HS-5 (cell line): ENCODE results near the gene SNAPC1.
"Not testable (repeated sequence)": the region's sequence is repeated elsewhere in the genome, so short reads cannot be mapped to it uniquely, and the experiment has no call there.

ENCODE experiments used
- DNase-seq: peaks from one replicate; pipeline ENCODE4 v3.0.0-alpha.2; 2012; ENCODE audit warnings: low read depth

SNAPC1 gene

DNA sequence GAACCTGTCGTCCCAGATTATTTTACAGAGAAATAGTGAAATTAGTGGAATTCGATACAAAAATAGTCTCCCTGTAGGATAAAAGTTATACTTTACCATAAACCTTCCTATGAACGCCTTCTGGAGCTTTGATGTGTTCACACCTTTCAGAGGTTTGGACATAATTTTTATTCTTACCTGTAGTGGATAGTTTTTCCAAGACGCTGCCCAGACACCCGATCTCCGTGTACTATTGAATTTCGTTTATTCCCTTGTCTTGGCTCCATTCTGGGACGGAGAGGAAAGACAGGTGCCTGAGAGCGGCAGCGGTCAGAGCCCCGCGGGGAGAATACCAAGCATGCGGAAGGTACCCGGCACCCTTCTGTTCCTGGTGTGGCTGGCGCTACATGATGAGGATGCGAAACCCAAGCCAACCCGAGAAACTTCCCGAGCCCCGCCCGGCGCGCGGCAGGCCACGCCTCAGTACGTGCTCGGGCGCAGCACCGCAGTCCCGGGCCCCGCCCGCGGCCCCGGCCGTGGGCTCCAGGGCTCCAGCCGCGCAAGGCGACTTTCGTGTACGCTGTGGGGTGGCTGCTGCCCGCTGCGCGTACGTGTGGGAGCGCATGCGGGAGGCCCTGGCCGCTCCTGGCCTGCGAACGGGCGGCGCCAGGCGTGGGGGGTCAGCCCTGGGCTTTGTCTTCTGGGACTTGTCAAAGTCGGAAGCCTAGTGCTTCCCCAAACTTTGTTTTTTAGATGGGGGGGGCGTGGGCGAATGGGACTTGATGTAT is 11.3 kb upstream of the SNAPC1 start:
- no peak for DNase-seq

DNA sequence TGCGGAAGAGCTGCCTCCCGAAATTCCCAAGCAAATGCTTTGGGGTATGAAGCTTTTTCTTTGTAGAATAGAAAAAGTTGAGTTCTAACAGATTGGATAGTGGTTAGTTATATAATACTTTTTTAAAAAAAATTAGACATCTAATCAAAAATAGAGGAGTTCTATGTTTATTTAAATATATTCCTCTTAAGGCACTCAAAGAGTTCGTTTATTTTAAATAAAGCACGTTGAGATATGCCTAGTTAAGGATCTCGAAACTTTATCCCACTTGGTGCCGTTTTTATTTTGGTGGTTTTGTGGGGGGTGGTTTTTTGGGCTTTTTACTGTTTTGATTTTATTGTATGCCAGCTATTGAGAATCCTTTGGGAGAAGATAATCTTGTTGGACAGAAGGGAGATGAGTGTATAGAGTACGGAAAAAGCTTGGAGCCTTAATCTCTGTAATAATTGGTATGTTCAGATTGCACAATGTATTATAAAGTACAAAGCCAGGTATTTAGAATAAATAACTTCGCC is 10.7 kb upstream of the SNAPC1 start:
- DNase-seq: no peak

DNA sequence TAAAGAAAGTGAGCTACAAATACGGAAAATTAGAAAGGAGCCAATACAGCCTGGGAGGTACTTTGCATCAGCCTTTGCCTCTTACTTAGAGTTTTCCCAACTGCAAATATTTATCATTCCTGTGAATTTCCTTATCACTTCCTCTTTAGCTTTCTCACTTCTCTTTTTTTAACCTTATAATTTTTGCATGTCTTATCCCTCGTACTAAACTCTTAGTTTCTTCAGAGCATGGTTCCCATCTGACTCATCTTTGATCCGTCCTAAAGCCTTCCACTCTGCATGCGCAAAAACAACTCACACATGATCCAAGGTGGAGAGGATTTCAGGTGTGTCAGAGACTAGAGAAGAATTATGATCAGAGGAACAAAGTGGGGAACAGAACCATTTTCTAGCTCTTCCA is 9.6 kb upstream of the SNAPC1 start:
- DNase-seq: no peak

DNA sequence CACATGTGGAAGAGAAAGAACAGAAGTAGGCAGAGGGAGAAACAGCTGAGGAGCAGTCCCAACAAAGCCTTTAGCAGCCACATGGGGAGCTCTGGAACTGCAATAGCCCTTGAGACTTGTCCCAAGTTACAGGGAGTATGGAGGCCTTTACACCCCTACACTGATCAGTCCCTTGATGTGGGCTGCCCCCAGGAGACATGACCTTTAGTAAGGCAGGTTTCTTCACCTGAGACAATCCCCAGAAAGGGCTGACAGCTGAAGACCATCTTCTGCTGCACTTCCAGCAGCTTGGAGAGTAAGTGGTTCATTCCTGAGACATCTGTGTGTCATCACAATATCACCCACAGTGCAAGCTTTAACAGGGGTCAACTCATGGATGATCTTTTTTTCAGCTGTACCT is 8.6 kb upstream of the SNAPC1 start:
- DNase-seq: no peak

DNA sequence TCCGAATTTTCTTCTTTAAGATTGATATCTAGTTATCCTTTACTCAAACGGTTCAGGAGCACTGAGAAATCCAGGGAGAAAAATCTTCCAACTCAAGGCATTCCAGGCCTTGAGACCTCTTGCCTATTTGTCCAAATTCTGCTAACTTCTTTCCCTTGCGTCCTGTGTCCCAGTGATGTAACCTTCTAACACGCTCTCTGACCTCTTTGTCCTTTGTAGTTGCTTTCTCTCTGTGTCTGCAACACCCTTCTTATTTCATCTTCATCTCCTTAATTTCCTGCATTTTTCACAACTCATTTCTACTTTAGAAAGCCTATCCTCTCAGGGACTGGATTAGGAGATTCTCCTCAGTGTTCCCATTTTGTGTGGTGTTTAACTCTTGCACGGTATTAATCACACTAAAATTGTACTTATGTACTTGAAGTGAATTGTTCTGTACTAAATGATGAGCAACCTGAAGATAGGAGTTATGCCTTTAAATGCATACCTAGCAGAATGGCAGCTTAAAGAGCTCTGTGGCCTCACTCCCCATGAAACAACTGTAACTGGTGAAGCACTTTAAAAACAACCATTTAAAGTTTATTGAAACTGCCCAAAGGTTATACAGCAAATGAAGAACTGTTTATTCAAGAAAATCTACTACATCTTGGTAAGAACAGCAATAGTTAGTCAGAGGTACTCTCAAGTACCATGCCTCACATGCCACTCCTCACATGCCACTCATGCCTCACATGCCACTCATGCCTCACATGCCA is 7.4 kb upstream of the SNAPC1 start:
- peak; percentile 53 for DNase-seq

DNA sequence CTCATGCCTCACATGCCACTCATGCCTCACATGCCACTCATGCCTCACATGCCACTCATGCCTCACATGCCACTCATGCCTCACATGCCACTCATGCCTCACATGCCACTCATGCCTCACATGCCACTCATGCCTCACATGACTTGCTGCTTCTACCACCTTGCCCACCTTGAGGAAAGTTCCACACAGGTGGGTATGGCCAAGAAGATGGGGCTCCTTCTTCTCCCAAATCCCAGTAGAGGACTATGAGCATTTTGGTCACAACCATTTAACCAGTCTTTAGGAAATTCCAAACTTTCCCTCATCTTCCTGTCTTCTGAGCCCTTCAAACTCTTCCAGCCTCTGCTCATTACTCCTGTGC is 6.9 kb upstream of the SNAPC1 start:
- DNase-seq: not testable (repeated sequence)

DNA sequence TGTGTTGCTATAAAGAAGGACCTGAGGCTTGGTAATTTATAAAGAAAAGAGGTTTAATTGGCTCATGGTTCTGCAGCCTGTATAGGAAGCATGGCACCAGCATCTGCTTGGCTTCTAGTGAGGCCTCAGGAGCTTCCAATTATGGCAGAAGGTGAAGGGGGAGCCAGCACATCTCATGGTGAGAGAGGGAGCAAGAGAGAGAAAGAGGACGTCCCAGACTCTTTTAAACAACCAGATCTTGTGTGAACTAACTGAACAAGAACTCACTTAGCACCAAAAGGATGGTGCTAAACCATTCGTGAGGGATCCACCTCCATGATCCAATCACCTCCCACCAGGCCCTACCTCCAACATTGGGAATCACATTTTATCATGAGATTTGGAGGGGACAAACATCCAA is 6.1 kb upstream of the SNAPC1 start:
- no peak for DNase-seq

DNA sequence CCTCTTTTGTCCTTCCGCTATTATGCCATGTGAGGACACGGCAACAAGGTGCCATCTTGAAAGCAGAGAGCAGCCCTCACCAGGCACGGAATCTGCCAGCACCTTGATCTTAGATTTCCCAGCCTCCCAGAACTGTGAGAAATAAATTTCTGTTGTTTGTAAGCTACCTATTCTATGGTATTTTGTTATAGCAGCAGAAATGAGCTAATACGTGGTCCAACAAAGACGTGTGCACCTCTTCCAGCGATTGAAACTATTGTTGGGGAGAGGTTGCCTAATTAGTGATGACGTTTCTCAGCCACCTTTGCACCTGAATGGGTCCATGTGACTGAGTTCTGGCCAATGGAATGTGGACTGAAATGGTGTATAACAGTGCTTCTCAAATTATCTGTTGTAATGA is 2.3 kb upstream of the SNAPC1 start:
- DNase-seq: no peak

DNA sequence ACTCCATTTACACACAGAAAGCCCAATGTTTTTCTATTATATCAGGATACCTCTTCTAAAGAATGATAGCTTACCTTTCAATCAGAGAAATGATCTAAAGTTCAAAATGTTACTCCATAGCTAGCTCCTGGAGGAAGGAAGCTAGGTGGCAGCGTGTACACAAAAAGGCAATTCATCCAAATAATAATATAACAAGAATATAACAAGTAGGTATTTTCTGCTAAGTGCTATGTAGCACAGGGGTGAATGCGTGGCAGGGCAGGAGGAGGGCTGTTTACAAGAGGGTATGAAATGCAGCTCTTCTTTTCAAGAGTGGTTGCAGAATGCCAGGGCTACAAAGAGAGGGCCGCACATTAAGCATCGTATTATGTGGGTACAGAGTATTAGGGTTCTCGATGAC is 663 bp upstream of the SNAPC1 start:
- DNase-seq: no peak

DNA sequence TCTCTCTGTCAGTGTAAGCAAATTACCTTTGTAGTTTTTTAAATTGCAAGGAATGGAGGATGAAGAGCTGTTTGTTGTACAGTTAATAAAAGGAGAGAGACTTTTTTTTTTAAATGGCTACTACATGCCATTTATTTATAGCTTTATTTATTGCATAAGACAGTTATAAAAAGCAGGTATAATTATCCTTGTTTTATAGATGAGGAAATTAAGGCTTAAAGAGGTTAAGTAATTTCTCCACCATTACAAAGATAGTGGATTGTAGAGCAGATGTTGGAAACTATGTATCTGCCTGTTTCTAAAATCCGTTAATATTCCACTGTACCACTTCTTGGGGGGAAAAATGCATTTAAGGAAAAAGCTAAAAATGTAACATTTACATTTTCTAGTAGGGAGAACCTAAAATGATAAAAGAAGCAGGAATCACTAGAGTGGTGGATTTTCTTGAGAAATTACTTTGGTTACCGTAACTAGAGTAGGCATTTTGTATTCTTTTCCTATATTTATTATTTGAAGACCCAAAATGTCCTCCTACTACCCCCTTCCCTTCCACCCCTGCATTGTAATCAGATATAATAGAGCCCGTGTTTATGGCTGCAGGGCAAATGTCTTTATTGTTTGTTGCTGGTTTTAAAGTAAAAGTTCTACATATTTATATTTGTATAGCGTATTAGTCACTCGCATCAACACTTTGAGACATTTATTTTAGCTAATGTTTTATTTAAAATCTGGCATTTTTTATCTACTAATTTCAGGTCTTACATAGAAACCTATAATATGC is 2.3 kb downstream of the SNAPC1 start:
- DNase-seq: no peak

DNA sequence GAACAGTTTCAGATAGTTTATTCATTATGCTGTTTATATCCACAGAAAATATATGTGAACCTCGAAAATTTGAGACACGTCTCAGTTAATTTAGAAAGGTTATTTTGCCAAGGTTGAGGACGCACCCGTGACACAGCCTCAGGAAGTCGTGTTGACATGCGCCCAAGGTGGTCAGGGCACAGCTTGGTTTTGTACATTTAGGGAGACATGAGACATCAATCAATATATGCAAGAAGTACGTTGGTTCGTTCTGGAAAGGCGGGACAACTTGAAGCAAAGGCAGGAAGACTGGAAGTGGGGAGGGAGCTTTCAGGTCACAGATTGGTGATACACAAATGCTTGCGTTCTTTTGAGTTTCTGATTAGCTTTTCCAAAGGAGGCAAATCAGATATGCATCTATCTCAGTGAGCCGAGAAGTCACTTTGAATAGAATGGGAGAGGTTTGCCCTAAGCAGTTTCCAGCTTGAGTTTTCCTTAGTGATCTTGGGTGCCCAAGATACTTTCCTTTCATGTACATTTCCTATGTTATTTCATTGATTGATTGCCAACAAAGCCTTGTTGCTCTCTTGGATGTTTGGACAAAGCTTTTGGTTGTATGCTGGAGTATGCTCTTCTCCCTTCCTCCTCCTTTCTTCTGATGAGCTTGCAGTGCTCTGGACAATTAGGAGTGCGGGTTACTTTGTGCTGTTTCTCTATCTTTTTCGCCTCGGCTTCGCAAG is 3.2 kb downstream of the SNAPC1 start:
- no peak for DNase-seq

DNA sequence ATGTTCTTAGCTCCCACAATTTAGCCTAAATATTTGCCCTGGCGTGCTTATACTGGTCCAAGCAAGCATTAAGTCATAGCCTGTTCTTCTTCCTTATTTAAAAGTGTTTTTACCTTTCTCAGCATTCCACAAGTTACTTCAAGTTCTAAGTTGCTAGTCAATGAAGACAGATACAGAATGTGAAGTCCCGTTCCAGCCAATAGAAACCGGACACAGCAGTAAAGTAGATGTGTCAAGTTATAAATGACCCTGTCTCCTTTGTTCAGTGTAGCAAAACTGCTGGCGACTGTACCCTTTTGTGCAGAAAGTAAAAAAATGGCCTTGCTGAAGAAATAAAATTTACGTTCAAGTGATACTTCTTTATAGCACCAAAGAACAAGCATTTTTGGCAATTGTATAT is 3.9 kb downstream of the SNAPC1 start:
- no peak for DNase-seq

DNA sequence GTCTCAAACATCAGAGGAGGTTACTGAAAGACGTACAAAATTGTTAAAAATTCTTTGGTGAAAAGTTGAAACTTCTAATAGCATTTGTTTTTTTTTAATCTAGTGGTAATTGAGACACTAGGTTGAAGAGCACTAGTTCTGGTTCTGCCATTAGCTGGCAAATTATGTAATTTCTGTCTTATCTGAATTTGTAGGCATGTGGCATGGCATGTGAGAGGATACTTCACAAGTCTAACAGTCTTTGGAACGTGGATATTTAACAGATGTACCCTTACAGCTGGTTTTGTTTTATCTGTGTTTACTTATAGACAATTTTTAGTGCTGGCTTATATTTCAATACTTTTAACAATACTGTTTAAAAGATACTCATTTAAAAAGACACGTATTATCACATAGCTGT is 6.0 kb downstream of the SNAPC1 start:
- DNase-seq: no peak

DNA sequence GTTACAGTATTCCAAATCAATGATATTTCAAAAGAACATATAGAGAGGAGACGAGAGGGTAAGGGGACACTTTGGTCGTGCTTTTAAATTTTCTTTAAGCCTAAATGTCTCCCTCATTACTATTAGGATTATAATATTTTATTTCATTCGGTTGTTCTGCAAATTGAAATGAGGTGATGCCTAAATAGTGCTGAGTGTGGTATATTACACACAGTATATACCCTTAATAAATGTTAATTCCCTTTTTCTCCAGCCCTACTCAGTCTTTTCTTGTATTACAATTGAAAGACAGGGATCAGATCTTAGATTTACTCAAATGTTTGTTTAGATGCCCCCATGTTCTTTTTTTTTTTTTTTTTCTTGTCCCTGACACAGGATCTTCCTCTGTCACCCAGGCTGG is 7.7 kb downstream of the SNAPC1 start:
- no peak for DNase-seq

DNA sequence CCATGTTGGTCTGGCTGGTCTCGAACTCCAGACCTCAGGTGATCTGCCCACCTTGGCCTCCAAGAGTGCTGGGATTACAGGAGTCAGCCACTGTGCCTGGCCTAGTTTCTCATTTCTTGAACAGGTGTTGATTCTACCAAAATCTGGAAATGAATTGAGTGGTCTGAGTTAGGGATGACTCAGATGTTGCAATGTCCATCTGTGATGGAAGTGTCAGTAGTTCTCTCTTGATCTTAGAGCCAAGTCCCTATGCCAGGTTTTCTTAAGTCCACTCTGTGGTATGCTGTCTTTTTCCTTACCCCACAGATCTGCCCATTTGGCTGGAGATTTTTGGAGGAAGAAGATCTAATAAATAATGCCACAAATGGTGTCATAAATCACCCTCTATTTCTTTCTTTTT is 12.6 kb downstream of the SNAPC1 start:
- DNase-seq: no peak

DNA sequence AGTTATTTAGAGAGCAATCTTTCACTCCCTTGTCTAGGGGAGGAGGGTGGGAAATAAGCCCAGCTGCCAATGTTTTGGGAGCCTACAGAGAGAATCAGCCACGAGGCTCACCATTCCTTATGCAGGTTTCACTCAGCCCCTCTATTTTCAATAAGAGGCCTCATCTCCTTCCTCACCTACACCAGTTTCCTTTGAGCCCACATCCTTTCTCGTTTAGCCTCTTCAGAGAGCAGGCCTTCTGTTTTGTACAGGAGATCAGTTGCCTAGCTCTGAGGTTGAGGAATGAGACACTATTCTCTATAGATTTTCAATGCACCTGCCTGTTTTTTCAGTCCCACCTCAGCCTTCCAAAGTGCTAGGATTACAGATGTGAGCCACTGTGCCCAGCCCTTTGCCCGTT is 17.9 kb downstream of the SNAPC1 start:
- DNase-seq: no peak

DNA sequence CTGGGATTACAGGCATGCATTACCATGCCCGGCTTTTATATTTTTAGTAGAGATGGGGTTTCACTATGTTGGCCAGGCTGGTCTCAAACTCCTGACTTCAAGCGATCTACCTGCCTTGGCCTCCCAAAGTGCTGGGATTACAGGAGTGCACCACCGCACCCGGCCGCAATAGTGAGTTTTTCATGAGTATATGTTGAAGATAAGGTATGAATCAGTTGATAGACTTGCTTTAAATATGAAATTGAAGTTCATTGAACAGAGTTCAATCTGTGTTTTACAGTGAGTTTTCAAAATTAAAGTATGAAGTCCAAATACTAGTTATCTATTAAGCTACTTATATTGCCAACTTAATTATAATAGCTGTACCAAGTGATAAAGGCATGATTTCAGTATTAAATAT is 35.1 kb downstream of the SNAPC1 start:
- DNase-seq: no peak

DNA sequence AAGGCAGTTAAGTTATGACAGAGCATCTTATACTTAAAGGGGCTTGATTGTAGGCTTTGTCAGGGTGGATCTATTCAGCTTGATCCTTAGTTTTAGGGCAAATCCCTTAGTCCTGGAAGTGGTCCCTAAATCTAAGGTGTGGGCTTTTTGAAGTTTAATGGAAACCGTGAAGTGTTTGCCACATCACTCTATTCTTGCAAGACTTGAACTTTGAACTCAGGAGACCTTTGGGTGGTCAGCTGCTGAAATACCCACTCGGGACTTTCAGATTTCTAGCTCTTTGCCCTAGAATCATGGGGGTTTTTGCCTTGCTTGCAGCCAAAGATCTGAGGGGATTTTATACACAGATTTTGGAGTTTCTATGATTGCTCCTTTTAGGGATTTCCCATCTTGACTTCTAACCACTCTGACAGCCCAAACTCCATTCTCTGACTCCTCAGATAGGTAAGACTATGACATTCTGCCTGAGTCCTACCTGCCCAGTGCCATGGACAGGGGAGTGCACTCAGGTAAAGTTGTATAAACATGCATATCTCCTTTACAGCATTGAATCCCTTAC is 39.9 kb downstream of the SNAPC1 start:
- DNase-seq: no peak

DNA sequence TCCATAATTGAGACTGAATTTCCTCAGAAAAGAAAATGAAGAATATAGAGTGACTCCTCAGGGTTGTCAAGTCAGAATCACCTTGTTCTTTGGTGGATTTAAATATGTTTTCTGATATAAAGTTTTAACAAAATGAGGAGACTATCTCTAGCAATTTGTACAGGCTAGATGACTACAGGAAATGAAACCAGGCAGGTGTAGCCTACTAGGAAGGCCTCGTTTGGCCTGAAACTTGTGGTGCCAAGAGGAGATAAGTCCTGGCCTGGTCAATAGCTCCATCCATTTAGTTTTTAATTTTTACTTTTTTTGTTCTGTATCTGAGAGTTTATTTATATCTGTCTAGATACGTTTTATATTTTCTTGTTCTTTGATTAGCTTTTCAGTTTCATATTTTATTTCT is 41.5 kb downstream of the SNAPC1 start:
- DNase-seq: no peak

DNA sequence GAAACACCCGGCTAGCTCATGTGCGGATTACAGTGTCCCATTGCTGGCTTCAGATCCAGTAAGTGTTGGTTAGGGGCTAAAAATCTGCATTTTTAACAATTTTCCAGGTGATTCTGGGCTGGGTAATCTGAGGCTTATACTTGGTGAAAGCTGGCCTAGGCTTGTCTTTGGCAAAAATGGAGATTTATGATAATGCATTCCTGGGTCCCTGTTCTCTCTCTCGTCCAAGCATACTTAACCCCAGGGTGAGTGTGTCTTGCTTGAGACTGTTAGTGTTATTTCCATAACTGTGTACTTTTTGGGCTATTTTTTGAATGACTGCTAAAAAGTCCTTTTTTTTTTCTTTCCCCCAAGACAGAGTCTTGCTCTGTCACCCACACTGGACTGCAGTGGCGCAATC is 43.2 kb downstream of the SNAPC1 start:
- DNase-seq: no peak

DNA sequence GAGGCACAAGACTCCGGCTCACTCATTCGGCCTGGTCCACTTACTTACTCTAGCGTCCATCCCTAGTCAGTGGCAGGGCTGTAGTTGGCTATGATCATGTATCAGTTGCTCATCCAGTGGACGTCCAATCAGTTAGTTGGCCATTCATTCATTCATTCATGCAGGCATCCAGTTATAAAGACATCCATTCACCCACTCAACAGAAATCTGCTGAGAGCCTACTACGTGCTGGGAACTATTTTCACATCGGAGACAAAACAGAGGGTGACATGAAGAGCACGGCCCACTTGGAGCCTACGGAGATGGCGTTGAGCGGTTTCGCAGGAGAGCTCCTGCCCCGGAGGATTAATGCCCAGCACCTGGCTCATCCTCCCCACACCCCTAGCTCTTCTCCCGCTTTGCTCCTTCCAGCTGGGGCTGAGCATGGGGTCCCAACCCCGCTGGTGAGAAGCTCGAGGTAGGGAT is 49.7 kb downstream of the SNAPC1 start:
- DNase-seq: no peak
